Vagina (tissue), 2 donors: ENCODE measurements around the gene ATG2B. TPM values are rescaled to one million over a fixed set of nuclear protein-coding genes. Genes with fewer than 3 reads are reported as not detected.

ENCODE experiments used
- DNase-seq, 2 donors: peaks; one replicate each; pipeline ENCODE4 v3.0.0-alpha.2; 2017; ENCODE audit errors: extremely low spot score in 2 of 2
- H3K27ac ChIP-seq: fragments of 200-600 bp; sonication (generic); one replicate; pipeline ENCODE4 v1.5.1; 2019
- H3K27me3 ChIP-seq: fragments of 200-600 bp; sonication (generic); one replicate; pipeline ENCODE4 v1.5.1; 2019
- H3K36me3 ChIP-seq, 2 donors: fragments of 200-600 bp; sonication (generic); one replicate each; pipeline ENCODE4 v1.5.1; 2017 to 2019
- H3K4me1 ChIP-seq: fragments of 200-600 bp; sonication (generic); one replicate; pipeline ENCODE4 v1.5.1; 2019
- H3K4me3 ChIP-seq, 2 donors: fragments of 200-600 bp; sonication (generic); 1 replicate in 1 of 2; 2 replicates in 1 of 2; pipeline ENCODE4 v1.5.1; 2016 to 2019
- H3K9me3 ChIP-seq: fragments of 200-600 bp; sonication (generic); one replicate; pipeline ENCODE4 v1.5.1; 2019
- POLR2A ChIP-seq, 2 donors: fragments of 450-650 bp; IDR thresholded peaks; one replicate each; pipeline ENCODE4 v1.6.1; 2017; ENCODE audit warnings: antibody characterized with exemption in 2 of 2, mild to moderate bottlenecking in 2 of 2, moderate library complexity in 2 of 2
- POLR2AphosphoS5 ChIP-seq, 2 donors: sonication (generic); formaldehyde crosslinking; IDR thresholded peaks; one replicate each; pipeline ENCODE4 v1.9.0; 2017; ENCODE audit warnings: antibody characterized with exemption in 2 of 2, mild to moderate bottlenecking in 2 of 2, low read depth in 1 of 2; ENCODE audit not compliant: insufficient read depth in 1 of 2
- intact Hi-C: fragments of 100-400 bp; cut with DNase I; formaldehyde crosslinking; loops from one replicate; pipeline ENCODE4 v1.15.1; 2023
- total RNA-seq: library from RNA; depleted of rRNA; stranded (reverse); fragments of >200 nt; gene quantifications from one replicate; pipeline ENCODE4 v1.2.3, GENCODE V29; 2016
- TF ChIP-seq, protein P1 (sequence below), 3 experiments: fragments of 450-650 bp in 2 of 3; fragments of 200-600 bp in 1 of 3; sonication (generic) in 1 of 3; IDR thresholded peaks; one replicate each; pipeline ENCODE4 v1.5.1; 2017 to 2019; ENCODE audit warnings: antibody characterized with exemption in 3 of 3, mild to moderate bottlenecking in 2 of 3, moderate library complexity in 2 of 3

Gene ATG2B
- total RNA-seq, 1 donor from 2014 or later = 32.2 TPM

DNA sequence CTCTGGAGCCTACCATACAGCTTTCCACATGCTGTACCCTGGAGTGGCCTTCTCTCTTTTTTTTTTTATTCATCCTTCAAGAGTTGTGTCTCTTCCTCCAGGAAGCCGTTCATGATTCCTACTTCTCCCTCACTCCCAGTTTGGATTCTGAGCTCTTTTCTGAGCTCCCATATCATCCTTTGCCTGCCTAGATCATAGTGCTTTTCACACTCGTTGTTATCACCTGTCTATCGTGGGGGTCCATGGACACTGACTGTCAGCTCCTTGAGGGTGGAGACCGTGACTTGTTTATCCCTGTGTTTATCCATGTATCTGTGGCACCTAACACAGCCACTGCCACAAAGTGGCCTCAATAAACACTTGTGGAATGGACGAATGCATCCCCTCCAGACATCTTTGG is 35.8 kb upstream of the ATG2B start:
- Histone ChIP-seq H3K27me3 (no peaks in the 10 kb centered on the region), H3K27ac (no peak overlapping the region), H3K4me3 (no peak overlapping the region), H3K4me1 (no peaks in the 10 kb centered on the region), H3K36me3 (no peaks in the 10 kb centered on the region), H3K9me3 (no peaks in the 10 kb centered on the region)
- intact Hi-C loops = no loop called here
- TF ChIP-seq, protein P1, sequence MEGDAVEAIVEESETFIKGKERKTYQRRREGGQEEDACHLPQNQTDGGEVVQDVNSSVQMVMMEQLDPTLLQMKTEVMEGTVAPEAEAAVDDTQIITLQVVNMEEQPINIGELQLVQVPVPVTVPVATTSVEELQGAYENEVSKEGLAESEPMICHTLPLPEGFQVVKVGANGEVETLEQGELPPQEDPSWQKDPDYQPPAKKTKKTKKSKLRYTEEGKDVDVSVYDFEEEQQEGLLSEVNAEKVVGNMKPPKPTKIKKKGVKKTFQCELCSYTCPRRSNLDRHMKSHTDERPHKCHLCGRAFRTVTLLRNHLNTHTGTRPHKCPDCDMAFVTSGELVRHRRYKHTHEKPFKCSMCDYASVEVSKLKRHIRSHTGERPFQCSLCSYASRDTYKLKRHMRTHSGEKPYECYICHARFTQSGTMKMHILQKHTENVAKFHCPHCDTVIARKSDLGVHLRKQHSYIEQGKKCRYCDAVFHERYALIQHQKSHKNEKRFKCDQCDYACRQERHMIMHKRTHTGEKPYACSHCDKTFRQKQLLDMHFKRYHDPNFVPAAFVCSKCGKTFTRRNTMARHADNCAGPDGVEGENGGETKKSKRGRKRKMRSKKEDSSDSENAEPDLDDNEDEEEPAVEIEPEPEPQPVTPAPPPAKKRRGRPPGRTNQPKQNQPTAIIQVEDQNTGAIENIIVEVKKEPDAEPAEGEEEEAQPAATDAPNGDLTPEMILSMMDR (IDR thresholded peaks at IDR 0.05) = no peak
- TF ChIP-seq POLR2AphosphoS5 (IDR thresholded peaks at IDR 0.05; ENCODE audit: insufficient read depth in 1 of 2, low read depth in 1 of 2) (no peak), POLR2A (IDR thresholded peaks at IDR 0.05) (no peak)
- no peak for DNase-seq

DNA sequence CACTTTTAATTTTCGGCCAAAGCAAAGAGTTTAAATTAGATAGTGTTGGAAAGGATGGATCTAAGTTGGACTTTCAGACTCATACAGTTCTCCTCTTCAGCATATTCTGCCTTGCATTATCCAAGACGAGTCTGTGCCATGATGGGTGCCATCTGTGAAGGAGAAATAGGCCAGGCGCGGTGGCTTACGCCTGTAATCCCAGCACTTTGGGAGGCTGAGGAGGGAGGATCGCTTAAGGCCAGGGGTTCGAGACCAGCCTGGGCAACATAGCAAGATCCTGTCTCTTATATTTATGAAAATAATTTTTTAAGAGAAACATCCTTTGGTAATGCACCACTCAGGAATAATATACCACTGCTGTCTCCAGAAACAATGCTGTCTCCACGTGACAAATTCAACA is 35.3 kb upstream of the ATG2B start:
- Histone ChIP-seq H3K27me3 (no peaks in the 10 kb centered on the region), H3K4me1 (no peaks in the 10 kb centered on the region), H3K36me3 (no peaks in the 10 kb centered on the region), H3K4me3 (no peak overlapping the region), H3K27ac (no peak overlapping the region), H3K9me3 (no peaks in the 10 kb centered on the region)
- no peak for DNase-seq
- TF ChIP-seq POLR2AphosphoS5 (IDR thresholded peaks at IDR 0.05; ENCODE audit: insufficient read depth in 1 of 2, low read depth in 1 of 2) (no peak), POLR2A (IDR thresholded peaks at IDR 0.05) (no peak)
- TF ChIP-seq, protein P1 (IDR thresholded peaks at IDR 0.05) = no peak
- intact Hi-C loops = no loop called here

DNA sequence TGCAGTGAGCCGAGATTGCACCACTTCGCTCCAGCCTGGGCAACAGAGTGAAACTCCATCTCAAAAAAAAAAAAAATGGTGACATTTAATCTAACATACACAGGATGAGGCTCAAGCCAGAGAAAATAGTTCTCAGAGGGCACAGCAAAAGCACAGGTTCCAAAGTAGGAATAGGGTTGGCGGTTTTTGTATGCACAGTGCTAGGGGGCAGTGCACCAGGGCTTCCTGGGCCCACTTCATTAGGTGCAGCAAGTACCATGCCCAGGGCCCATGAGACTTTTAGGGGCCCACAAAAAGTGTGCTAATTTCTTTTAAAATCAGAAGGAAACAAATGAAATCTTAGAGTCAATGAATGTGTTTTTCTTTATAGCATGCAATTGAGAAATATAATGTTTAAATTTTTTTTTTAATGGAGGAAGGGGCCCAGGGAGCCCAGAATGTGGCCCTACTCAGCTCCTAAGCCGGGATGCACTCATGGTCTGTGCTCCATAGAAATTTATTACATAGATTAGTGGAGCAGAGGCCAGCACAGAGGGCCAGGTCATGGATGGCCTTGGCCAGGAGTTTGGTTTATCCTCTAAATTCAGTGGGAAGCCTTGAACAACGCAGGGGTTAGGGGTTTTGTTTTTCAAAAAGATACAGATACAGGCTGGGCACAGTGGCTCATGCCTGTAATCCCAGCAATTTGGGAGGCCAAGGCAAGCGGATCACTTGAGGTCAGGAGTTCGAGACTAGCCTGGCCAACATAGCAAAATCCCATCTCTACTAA is 31.1 kb upstream of the ATG2B start:
- TF ChIP-seq POLR2AphosphoS5 (IDR thresholded peaks at IDR 0.05; ENCODE audit: insufficient read depth in 1 of 2, low read depth in 1 of 2) = no peak
- TF ChIP-seq, protein P1 (IDR thresholded peaks at IDR 0.05) = no peak
- no peak for TF ChIP-seq POLR2A (IDR thresholded peaks at IDR 0.05)
- no peak for DNase-seq
- Histone ChIP-seq H3K27ac (no peak overlapping the region), H3K9me3 (no peaks in the 10 kb centered on the region), H3K36me3 (no peaks in the 10 kb centered on the region), H3K4me3 (no peak overlapping the region), H3K27me3 (no peaks in the 10 kb centered on the region), H3K4me1 (peaks cover 9% of the 10 kb centered on the region)
- intact Hi-C loops = no loop called here

DNA sequence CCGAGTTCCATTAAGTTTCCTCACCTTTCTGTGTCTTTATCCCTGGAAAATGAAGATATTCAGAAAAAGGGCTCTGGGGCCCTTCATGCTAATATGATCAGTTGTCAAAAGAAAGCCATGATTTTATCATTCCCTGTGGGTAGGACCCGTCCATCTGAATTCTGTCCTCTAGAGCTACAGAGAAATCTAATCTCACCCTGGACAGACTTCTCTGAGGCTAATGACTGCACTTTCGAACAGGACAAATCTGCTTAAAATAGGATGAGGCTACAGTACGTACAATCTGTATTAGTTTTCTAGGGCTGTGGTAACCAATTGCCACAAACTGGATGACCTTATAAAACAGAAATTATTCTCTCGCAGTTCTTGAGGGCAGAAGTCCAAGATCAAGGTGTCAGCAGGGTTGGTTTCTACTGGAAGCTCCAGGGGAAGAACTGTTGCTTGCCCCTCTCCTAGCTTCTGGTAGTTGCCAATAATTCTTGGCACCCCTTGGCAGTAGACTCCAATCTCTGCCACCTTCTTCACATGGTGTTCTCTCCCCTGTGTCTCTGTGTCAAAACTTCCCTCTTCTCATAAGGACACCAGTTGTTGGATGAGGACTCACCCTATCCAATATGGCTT is 30.0 kb upstream of the ATG2B start:
- H3K9me3 ChIP-seq = no peaks in the 10 kb centered on the region
- H3K27ac ChIP-seq = no peak overlapping the region
- H3K27me3 ChIP-seq = no peaks in the 10 kb centered on the region
- H3K4me1 ChIP-seq = peaks cover 9% of the 10 kb centered on the region
- intact Hi-C loops = loop anchor here (2.0 kb wide), 1 partner anchor 30 kb away; the partner anchor contains the start of genes ATG2B and GSKIP
- TF ChIP-seq POLR2AphosphoS5 (IDR thresholded peaks at IDR 0.05; ENCODE audit: insufficient read depth in 1 of 2, low read depth in 1 of 2) (no peak), POLR2A (IDR thresholded peaks at IDR 0.05) (no peak)
- TF ChIP-seq, protein P1 (IDR thresholded peaks at IDR 0.05) = no peak
- peak in 1 of 2 donors; percentile 22 for DNase-seq
- peak overlapping the region in 1 of 2 donors; percentile 72 for H3K4me3 ChIP-seq
- H3K36me3 ChIP-seq = no peaks in the 10 kb centered on the region
